Mucosa of gallbladder (tissue), 1 donor: Measurements from ENCODE around the gene CXCL5. TPM values are rescaled to one million over a fixed set of nuclear protein-coding genes. Genes with fewer than 3 reads are reported as not detected.
"Not testable (repeated sequence)": the region's sequence is repeated elsewhere in the genome, so short reads cannot be mapped to it uniquely, and the experiment has no call there.

ENCODE experiments used
- DNase-seq: peaks from one replicate; pipeline ENCODE4 v3.0.0-alpha.2; 2020; ENCODE audit warnings: low spot score
- total RNA-seq: library from RNA; stranded (reverse); gene quantifications from one replicate; pipeline ENCODE4 v1.2.1, GENCODE V29; 2021
- donor health status: DM: no; HTN: no; CAD: no.

CXCL5 gene
- total RNA-seq, 1 donor from 2014 or later, result 0.09 TPM

DNA sequence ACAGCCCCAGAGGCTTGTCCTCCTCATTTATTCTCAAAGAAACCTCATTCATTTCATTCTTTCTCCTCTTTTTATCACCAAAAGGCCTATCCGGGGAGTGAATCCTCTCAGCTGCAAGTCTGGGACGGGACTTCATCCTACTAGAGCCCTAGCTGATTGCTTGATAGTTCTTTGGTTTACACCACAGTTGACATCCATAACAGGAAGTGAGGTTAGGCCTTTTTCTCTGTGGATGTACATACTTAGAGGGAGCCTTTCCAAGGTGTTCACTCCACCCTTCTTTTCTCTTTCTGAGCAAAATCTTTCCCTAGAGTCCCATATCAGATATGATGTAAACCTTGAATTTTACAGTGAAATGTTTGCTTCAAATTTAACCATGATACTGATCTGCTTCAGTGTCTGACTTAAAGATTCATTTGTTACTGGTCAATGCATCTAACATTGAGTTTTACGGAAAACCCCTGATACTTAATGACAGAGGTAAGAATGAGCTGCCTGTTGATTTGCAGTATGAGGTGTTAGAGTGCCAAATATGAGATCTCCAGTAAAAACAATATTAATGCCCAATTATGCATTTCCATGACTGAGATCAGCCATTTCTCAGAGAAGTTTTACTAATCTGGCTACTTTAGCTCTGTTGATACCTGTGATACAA, 16.8 kb upstream of the CXCL5 start:
- DNase-seq, result no peak

DNA sequence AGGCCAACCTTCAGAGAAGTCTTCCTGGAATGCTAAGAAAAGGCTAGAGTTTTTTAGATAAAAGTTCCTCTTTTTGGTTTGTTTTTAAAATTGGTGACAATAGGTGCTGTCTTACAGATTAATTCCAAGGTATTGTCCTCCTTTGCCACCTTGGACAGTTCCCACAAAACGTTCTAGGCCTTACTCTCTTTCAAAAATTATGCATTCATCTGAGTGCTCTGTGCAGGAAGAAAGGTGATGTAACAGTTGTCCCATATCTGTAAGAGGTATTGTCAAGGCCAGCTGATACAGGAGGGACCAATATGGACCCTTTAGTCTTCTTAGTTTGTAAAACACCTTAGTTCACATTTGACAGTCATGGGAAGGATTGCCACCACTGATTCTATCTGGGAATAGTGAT, 15.9 kb upstream of the CXCL5 start:
- DNase-seq, result no peak

DNA sequence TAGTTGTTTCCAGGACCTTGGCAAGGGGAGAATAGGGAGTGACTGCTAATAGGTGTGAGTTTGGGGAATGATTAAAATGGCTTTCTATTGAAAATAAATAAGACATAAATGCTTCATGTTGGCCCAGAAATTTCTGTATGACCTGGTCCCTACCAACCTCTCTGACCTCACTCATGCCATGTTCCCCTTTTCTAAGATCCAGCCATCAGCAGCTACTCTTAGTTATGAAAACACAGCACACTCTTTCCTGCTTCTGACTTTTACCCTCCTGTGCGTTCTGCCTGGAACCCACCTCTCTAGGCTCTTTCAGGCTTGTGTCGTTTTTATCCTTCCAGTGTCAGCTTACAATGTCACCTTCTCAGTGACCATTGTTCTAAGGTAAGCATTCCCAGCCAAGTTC, 14.8 kb upstream of the CXCL5 start:
- no peak for DNase-seq

DNA sequence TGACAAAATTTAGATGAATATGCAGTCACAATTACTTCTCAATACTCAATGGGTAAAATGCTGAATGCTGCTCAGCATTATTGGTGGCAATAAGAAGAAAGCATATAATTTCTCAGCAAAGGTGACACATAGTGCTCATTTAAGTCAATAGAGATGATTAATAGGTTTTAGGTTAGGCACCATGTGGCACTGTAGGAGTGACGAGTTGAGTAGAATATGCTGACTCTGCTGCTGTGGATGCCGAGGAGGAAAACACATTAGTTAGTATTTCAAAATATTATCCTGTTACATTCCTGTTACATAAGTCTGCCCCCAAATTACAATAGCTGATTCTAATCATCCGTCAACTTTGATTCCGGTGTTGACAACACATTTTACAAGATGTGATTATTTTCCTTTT, 13.7 kb upstream of the CXCL5 start:
- DNase-seq, result no peak

DNA sequence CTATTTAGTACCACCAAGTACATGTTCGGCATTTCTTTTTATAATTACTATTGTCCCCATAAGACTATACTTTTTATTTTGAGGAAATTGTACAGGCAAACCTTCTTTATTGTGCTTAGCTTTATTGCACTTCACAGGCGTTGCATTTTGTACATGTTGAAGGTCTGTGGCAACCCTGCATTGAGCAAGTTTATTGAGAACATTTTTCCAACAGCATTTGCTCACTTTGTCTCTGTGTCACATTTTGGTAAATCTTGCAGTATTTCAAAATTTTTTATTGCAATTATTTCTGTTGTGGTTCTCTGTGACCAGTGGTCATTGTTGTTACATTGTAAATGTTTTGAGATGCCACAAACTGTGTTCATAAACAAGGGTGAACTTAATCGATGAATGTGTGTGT, 10.8 kb upstream of the CXCL5 start:
- DNase-seq, result no peak

DNA sequence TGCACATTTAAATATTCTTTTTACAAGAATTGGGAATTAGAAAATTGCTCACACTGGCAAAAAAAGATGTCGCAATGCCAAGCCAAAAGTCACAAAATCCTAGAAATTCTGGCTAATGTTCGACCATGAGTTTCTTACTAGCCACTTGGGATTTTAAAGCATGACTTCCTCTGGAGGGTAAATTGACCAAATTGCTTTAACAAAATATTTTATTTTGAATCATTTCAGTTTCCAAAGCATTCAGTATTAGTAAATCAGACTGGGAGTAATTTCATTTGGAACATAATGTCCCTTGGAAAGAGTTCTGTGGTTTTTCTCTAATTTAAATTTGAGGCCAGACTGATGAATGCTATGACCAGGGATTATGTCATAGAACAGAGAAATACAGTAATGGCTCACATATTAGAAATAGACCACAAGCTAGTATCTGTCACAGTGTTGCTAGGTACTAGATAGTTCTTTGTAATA, 7.6 kb upstream of the CXCL5 start:
- no peak for DNase-seq

DNA sequence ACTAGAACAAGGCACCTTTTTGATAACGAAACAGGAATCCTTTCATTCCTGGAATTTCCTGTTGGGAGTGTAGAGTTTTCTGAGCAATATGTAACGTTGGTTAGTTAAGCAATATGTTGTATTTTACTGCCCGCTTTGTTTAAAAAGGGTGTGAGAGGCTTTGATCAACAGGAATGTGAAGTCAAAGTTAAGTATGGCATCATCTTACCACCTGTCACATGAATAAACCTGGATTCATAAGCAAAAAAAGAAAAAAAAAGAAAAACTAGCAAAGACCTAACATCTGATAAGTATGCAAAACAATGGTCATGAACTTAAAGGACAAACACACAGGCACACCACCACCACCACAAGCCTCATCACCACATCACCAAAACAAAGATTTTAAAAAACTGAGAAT, 7.1 kb upstream of the CXCL5 start:
- no peak for DNase-seq

DNA sequence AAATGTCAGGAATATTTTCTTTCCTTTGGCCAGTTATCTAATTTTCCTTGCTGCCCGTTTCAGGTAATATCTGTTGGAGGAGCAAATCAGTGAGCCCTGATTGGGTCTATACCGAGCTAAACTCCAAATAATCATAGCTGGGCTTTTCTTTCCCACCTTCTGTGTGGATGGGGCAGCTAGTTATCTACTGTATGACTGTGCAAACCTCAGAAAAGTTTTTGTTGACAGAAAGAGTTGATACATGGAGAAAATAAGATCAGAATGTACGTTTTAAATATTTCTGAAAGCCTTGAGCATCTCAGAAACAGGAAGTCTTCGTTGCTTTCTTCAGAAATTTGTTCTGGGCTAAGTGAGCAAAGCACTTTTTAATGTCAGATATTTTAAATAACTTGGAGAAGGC, 6.2 kb upstream of the CXCL5 start:
- DNase-seq, result no peak

DNA sequence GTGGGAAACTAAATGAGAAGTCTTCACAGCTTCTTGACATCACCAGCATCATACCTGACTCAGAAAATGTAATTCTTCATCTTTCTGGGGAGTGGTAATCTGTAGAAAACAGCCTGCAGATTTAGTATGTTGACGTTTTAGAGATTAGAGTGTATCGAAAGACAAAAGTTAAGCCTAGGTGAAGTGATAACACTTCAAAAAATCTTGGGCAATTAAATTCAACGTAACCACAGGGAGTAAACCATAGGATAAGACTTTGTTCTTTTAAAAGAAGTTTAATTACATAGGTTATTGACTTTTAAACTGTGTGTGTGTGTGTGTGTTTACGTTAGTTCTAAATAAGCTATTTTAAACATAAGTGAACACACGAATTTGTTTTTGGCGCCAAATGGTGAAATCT, 1.8 kb upstream of the CXCL5 start:
- no peak for DNase-seq

DNA sequence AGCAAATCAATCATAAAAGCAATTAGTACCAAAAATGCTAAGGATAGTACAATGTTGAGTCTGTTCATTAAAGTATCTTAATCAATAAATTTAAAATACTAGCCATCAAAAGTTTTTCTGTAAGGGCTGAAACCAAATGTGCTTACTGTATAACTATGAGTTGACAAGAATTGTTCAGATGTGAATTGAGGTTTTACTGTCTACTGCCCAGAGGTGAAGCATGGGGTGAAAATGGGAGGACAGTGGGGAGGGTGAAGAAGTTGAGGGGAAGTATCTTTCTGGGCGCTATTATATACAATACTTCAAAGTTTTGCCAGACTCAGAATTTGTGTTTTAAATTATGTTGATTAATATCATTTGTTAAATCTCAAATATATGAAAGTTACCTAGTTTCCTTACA, 6.4 kb downstream of the CXCL5 start:
- no peak for DNase-seq

DNA sequence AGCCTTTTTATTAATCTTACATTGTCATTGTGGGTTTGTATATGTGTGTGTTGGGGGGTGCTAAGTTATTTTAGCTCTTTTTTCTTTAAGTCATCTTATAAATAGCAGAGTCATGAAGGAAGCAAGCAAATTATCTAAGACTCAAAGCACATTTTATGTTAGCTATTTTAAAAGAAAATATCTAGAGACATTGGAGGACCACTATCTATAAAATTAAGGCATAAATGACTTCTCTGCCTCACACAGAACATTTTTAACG, 6.8 kb downstream of the CXCL5 start:
- DNase-seq, result no peak

DNA sequence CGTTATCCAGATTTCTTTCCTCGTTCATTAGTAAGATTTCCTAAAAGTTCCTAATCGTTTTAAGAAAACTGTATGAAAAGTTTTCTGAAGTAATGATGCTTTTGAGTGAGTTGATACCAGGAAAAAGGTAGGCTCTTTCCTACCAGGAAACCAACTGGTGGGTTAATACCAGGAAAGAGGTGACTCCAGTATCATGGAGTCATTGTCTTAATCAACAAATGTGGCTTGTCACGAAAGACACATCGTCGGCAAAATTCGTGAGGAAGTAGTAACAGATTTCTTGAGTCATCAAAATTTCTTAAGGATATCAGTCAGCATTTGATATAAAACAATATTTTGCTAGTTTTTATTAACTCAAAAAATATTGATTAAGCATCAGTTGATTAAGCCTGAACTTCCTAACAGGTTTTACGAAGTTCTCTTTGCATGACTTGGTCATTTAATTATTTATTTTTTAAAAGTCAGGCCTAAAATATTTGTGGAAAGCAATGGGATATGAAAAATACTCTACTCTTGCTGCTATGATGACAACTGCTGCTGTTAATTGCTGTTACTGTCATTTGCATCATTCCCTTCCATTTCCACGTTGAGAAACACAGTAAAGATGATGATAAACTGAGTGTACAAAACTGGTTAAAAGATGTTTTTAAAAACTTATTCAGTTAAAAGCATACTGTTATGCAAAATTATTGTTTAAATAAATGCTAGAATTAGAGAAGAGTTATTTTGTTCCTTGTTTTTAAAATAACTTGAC, 7.3 kb downstream of the CXCL5 start:
- DNase-seq, result no peak

DNA sequence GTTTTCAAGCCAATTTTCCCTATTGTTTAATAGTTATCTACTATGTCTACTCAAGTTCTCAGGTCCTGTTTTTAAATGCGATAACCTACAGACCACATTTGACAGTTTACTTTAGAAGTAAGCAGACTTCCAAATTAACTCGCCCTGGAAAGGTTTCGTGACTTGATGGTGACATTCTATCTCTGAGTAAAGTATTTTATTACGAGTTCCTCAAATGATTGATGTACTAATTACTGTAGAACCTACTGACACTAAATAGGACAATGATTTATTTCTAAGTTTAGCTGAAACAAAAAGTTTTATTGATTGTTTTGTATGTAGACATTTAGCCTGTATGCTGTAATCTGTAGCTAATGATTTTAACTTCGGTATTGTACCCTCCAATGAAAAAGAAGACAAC, 8.5 kb downstream of the CXCL5 start:
- DNase-seq, result no peak

DNA sequence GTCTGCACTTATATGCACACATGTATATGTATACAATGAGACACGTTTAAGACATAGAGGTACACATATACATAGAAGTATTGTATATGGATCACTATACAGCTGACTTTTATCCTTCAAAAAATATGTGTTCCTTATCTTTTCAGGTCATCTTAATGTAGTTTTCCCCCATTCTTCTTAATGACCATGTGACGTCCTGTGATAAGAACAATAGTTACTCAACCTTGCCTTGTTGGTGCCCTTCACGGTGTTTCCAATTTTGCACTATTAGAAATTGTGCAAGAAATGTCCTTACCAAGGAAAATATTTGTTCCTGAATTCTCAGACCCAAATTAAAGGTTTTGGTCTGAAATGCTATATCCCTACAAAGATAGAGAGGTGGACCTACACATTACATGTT, 9.4 kb downstream of the CXCL5 start:
- DNase-seq, result no peak

DNA sequence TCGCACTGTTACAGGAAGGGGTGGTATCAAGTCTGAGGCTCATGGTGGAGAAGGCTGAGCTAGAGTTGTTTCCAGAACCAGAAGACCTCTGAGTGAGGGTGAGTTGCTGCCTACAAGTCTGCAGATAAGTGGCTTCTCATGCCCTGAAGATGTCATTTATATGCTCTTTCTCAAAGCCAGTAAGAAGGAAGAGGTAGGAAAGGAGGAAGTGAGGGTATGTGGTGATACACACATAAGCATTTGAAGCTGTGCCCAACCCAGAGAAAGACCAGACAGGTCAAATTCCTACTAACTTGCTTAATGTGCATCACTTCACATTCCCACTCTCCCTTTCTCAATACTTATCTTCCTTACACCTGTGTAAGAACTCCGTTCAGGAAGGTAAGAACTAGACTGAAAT, 10.4 kb downstream of the CXCL5 start, which contains the start of gene PPBP:
Gene PPBP (minus strand): TSS at position 130 of the 400 bp plus-strand sequence. CDS start 87 bp downstream, at position 43.
- no peak for DNase-seq

DNA sequence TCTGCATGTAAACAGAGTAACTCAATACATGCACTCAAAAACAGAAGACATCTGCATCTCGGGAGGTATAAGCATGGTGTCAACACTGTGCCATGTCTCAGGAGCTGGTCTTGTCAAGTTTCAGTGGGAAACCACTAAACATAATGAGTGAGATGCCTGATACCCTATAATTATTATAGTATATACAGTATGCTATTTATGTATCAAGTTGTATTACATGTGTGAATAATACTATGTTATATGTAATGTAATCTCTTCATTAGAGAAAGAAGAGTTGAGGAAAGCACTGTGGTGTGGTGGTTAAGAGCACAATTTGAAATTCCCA, 13.0 kb downstream of the CXCL5 start:
- no peak for DNase-seq

DNA sequence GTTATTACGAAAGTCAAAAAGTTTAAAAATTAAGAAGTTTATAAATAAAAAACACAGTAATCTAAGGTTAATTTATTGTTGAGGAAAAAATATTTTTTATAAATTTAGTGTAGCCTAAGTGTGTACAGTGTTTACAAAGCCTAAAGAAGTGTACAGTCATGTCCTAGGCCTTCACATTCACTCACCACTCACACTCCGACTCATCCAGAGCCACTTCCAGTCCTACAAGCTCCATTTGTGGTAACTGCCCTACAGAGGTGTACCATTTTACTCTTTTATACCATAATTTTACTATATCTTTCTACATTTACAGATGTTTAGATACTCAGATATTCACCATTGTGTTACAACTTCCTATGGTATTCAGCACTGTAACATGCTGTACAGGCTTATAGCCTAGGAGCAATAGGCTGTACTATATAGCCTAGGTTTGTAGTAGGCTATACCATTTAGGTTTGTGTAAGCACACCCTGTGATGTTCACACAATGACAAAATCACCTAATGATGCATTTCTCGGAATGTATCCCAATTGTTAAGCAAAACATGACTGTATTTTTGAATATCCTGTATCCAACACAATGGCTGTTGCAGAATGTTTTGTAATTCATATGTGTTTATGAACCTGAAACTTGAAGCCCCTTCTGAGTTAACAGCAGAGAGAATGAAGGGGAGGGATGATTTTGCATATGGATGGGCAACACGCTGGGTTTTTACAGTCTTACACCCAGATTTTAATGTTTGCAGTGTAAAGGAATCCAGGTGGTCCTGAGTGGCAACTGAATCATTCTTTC, 13.5 kb downstream of the CXCL5 start:
- no peak for DNase-seq

DNA sequence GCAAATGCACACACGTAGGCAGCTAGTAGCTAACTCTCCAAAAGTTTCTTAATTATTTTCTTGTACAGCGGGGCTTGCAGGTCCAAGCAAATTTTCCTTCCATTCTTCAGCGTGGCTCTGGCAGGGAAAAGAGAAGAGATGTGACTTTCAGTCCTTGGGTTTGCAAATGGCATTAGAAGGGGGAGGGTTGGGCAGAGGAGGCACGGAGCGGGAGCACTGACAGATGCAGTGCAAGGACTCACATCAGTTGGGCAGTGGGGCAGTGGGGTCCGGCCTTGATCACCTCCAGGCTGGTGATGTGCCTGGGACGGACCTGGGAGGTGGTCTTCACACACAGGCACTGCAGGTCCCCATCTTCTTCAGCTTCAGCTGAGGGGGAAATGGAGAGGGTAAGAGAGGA, 17.3 kb downstream of the CXCL5 start:
- not testable (repeated sequence) for DNase-seq

DNA sequence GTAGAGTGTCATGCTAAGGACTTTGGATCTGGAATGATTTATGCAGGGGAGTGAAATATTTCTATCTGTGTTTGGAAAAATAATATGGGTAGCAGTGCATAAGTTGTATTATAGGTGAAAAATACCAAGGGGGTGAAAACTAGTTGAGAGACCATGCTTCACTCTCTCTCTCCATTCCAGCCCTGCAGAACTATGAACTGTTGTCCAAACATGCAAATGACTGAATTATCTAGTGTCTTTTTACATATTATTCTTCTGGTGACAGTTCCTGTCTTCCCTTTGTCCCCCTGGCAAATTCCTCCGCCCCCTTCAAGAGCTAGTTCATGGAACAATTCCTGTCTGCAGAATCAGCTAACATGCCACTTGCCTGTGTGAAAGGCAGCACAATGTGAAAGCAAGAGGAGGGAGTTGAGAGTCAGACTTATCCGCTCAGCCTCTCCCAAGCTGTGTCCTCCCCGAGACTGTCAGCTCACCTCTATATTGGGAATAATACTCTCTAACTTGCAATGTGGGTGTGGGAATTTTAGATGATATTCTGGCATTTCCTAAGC, 19.0 kb downstream of the CXCL5 start:
- DNase-seq, result no peak

DNA sequence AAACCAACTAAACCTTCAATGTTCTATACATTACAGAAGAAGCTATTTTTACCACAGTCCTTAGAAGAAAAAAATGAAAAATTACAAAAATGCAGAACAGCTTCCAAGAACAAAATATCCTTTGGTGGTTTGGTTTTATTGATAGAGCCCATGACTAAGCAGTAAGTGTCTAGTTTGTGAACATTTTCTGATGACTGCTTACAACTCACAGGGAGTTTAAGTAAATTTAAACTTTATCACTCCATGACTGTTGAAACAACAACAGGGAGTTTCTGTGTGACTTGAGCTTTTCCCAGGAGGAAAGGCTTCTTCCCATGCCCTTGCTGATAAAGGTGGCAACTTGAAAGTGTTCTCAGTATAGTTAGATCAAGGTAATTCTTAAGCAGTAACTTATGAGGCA, 19.6 kb downstream of the CXCL5 start:
- no peak for DNase-seq

DNA sequence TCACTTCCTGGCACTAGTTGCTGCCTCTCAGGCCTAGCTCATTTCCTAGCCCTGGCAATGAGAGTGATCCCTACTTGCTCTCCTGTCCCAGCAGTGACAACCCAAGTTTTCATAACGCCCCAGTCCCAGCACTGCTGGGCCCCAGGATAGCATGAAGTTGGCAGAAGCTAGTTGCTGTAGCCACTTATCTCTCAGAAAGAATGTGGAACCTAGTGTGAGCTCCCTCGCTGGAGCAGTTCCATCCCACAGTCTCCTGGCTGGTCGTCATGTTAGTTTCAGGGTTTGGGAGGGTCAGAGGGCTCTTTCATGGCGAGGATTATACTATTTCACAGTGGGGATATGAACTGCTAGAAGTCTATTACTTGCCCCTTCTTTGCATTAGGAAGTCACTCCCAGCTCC, 21.8 kb downstream of the CXCL5 start:
- no peak for DNase-seq

DNA sequence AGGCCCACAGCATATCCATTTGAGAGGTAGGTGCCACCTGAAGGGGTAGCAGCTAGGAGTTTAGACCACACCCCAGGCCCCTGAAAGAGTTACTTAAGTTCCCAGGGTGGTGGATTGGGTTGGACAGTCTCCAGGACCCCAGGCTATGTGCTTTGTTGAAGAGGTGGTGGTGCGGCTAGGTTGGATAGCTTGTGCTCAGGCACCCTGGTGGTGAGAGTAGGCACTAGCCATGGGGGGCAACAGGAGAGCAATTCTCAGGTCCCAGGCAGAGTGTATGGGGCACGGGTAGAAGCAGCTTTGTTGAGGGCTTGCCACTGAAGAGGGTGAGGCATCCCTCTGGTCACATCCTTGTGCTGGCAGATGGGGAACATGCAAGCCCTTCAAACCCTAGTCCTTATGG, 22.3 kb downstream of the CXCL5 start:
- DNase-seq, result no peak

DNA sequence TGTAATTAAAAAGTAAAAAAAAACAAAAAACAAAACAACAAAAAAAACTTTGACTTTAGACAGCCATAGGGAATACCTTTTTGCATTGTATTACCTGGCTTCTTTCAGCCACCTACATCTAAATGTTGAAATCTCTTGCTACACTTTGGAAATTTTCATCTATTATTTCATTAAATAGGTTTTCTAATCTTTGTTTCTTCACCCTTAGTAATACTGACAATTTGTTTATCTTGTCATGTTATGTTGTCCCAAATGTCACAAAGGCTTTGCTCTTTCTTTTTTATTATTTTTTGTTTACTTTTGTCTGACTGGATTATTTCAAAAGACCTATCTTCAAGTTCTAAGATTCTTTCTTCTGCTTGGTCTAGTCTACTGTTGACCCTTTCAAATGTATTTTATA, 24.1 kb downstream of the CXCL5 start:
- DNase-seq, result no peak
